OCI-LY3 (cell line): ENCODE data around the gene GPR137B.

ENCODE experiments used
- CTCF ChIP-seq: fragments of 200-600, 300-600 bp; sonication (generic); IDR thresholded peaks from 2 replicates; pipeline ENCODE4 v1.5.1; 2014; ENCODE audit warnings: antibody characterized with exemption, low read length, low read depth
- EZH2phosphoT487 ChIP-seq: fragments of 200-600 bp; shearing (Covaris generic); IDR thresholded peaks from 2 replicates; pipeline ENCODE4 v1.6.1; 2018; ENCODE audit warnings: antibody characterized with exemption, mixed run types, low read depth

- TF ChIP-seq CTCF = no peak
- no peak for TF ChIP-seq EZH2phosphoT487
These were observed 30.9 kb downstream of the GPR137B start for GRCh38 chr1:236173174-236173767.
